ENCODE measurements around the gene FHOD3. TPM values are rescaled to one million over a fixed set of nuclear protein-coding genes. Genes with fewer than 3 reads are reported as not detected.
"Not testable (repeated sequence)": the region's sequence is repeated elsewhere in the genome, so short reads cannot be mapped to it uniquely, and the experiment has no call there.

The FHOD3 gene
- polyA plus RNA-seq, 5 donors, result 1.5 to 2.5 (median 2.1) TPM

DNA sequence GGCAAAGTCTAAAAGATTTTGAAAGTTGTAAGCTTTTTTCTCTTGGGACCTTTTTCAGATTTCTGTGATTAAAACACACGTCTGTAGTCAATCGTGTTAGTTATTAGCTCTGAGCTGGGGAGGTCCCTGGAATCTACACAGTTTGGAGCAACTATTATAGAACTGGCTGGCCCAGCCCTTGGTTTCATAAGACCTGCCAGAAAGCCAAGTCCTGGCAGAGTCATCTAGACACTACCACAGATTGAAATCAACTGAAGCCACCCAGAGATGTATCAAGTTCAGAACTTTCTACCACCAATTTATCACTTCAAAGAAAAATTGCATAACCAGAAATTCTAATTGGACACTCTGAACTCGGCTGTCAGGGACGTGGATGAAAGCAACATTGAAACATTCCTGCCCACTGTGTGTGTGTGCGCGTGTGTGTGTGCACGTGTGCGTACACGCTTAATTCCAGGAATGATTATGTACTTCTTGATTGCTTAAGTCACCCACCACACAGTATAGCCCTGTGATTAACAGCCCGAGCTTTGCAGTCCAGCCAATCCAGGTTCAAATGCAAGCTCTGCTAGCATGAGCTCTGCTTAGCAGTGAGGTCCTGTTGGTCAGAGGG, 405.0 kb downstream of the FHOD3 start:
- no peak for DNase-seq

DNA sequence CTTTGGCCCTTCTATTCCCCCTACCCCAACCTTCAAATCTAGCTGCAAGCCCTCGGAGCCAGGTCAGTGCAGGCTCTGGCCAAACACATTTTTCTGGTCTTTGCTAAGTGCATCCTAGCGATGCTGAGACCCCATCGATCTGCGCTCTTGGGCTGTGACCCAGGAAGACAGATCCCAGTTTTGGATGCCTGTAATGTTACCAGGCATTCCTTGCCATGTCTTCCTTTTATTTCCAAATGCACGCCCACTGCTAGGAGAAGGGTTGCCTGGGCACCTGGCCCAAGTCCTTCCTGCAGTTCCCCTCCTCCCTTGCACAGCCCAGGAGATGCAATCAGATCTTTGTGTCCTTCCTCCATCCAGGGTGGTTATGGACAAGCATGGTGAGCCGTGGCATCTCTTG, 406.6 kb downstream of the FHOD3 start:
- DNase-seq, result no peak

DNA sequence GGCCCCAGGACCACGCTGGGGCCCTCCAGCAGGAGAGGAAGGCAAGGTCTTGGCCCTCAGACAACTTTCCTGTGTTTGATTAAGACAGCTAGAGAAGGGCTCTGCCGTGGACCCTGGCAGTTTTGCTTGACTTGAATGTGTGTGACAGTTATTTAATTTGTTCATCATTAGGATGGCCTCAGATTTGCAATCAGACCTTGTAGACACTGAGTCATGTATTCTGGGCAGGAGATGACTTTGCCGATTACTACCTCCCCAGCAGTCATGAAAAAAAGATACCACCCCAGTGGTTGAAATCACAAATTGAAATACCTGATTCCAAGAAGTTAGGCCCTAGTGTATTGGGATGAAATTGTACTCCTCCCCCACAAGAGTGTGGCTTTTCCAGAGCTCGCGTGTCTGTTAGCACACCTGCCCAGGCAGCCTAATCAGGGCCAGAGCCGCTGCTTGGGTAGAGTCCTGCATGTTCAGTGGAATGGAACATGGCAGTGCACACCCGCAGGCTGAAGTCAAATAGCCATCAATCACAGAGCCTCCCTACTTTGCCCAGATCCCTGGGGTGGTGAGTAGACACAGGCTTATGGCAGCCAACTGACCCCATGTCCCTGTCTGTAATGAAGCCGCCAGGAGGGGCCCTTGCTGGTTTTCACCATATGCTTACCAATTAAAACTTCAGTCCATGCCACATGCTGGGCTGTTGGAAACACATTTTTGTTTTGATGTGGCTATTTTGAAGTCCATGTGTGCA, 408.8 kb downstream of the FHOD3 start:
- DNase-seq, result no peak

DNA sequence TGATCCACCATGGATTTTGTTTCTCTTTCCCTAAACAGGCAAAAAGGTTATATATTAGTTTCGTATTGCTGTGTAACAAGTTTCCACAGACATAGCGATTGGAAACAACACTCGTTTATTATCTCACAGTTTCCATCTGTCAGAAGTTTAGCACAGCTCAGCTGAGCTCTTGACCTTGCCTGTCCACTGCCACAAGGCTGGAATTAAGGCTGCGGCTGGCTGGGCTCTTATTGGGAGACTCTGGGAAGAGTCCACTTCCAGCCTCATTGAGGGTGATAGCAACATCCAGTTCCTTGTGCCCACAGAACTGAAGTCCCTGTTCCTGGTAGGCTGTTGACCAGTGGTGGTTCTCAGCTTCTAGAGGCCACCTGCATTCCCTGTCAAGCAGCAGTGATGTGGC, 410.9 kb downstream of the FHOD3 start:
- DNase-seq, result no peak

DNA sequence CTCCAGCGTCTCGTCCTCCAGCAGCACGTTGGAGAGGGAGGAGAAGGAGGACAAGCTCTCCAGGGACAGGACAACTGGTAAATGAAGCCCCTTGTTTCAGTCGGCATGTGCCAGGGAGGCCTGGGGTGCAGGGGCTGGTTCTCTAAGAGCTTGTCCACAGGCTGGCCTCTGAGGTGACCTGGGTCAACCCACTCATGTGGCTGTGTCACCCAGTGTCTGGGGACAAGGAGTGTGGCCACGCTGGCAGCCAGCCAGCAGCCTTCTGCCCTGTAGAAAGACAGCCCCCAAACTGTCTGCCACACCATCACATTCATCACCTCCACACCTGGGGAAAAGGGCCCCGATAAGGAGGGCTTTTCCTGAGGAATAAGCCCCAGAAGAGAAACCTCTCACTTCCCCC, 411.8 kb downstream of the FHOD3 start:
- DNase-seq, result no peak

DNA sequence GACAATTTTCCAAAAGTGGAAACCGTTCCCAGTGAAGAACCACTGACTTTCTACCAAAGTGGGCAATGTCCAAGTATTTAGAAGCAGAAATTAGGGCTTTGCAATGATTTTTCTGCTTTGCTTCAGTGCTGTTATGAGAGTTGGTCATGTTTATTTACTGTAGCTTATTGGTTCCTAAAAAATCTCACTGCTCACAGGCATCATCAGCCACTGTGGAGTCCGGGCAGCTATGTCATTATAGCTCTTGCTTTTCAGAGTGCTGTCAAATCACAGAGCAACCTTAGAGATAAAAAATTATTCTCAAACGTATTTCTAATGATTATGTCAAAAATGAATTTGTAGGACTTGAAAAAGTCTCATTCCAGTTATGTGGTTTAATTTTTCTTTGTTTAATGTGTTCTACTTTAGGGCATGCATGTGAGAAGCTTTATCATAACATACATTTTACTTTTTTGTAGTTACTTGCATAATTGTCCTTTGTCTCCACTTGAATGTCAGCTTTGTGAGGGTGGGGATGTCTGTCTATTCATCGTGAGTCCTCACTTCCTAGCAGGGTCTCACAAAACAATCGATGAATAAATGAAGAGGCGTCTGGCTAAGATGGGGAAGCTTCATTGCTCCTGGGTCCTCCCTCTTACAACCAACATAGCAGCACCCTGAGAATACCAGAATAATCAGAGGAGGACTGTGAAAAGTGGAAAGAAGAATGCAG, 413.7 kb downstream of the FHOD3 start:
- no peak for DNase-seq

DNA sequence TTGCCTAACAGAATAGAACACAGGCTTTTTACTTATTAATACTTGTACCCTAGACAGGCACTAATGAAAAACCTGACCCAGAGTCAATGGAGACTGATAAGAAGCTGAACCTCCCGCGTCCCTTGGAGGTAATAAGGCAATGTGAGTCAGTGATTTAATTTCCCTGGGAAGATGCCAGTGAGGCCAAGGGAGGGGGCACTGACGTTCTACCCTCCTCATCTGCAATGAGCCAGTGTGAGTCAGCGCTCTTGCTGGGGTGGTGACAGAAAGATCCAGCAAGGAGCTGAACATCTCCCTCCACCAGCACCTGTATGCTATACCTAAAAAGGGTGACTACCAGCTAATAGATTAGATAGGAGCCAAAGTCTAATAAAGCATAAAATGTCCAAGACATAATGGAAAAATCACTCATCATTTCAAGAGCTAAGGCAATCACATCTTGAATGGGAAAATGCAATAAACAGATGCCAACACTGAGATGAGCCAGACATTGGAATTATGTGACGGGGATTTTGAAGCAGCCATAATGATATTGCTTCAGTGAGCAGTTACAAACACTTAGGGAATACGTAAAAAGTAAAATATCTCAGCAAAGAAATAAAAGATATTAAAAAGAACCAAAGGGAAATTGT, 414.4 kb downstream of the FHOD3 start:
- DNase-seq, result no peak

DNA sequence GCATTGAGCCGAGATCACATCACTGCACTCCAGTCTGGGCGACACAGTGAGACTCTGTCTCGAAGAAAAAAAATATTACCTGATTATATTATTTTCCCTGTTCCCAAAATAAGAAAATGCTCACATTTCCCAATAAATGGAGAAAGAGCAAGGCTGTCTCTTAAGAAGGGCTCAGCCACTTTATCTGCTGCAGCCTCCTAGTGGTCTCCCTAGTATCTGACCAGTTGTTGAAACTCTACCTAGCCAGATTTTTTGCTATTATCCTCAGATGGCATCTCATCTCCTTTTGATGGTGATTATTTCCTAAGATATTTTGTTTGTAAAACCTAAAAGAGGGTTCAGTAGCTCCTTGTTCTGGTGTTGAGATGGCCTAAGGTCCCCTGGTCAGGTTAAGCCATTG, 417.0 kb downstream of the FHOD3 start:
- no peak for DNase-seq

DNA sequence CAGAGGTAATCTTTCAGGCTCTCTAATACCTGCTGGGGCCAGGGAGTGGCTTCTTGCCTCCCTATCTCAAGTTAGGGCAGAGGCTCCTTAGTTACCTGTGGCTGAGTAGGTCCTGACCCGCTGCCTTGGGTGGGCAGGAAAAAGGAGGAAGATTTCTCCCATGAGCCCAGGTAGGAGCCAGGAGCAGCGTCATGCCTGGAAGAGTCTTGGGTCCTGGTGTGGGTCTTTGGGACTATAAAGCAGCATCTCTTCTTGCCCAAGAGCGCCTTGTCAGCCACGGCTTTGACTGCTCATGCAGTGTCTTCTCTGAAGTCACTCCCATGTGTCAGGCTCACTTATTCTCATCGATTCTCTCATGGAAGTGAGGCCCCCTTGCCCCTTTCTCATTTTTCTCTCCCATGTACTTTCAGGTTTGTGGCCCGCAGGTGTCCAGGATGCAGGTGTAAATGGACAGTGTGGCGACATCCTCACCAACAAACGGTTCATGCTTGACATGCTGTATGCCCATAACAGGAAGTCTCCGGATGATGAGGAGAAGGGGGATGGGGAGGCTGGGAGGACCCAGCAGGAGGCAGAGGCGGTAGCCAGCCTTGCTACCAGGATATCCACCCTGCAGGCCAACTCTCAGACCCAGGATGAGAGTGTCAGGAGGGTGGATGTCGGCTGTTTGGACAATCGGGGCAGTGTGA, 420.1 kb downstream of the FHOD3 start:
- DNase-seq, result no peak

DNA sequence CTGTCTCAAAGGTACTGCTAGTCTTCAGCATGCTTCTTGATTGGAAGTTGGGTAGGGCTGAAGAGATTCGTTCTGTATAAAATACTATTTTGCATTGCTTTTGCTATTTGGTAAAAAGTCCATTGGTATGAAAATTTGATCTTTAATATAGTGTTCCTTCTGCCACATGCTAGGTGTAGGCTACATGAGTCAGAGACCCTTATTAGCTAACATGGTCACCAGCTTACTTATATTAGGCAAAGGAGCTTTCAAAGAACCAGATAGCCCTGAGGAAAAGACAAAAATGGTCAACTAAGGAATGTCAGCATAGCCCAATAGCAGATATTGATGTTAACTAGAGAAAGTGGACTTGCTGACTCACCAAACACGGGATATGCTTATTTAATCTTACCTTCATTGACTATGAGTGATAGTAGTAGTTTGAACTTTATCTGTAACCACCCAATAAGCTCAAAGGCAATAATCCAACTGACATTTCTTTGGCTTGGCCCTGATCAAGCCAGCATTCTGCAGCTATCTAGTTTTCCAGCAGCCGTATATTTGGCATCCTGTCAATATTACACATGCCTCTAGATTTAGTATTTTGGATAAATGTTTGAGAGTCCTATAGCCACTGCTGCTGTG, 421.3 kb downstream of the FHOD3 start:
- no peak for DNase-seq

DNA sequence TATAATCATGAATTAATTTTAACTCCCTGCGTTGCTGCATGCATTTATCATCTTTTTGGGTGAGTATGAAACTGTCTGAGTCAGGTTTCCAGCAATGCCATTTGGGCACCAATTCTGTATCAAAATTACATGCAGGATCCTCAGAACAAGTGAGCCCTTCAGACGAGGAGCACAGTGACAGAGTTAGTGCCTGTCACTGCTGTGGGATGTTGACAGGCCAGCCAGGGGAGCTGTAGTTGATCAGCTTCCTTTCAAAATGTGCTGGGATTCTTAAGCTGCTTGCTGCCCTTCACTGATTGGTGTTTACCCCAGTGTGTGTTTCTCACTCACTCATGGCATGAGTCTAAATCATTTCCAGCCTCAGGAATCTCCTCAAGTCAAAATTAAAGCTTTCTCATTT, 422.1 kb downstream of the FHOD3 start:
- DNase-seq, result no peak

DNA sequence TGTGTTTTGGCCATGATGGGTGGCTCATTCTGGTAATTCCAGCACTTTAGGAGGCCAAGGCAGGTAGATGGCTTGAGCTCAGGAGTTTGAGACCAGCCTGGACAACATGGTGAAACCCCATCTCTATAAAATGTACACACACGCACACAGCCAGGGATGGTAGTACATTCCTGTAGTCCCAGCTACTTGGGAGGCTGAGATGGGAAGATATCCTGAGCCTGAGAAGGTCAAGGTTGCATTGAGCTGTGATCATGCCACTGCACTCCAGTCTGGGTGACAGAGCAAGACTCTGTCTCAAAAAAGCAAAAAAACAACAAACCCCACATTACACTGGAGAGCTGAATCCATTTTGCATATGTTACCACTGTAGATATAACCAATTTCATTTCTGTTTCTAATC, 423.8 kb downstream of the FHOD3 start:
- DNase-seq, result not testable (repeated sequence)

DNA sequence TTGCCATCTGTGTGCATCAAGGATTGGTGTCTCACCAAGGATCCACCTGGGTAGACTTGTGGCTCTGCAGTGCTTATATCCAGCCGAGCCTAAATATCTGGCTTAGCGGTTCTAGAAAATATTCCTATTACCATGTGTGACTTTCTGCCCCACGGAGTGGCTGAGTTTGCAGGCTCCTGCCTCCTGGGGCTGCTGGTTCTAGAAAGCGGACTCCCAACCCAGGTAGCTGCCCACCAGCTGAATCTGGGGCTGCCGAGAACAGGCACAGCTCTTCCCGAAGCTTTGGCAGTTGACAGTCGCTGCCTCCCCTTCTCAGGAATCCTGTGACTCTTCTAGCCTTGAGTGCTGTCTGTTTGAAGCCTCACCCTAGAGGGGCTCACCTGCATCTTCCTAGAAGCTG, 426.7 kb downstream of the FHOD3 start:
- DNase-seq, result no peak

DNA sequence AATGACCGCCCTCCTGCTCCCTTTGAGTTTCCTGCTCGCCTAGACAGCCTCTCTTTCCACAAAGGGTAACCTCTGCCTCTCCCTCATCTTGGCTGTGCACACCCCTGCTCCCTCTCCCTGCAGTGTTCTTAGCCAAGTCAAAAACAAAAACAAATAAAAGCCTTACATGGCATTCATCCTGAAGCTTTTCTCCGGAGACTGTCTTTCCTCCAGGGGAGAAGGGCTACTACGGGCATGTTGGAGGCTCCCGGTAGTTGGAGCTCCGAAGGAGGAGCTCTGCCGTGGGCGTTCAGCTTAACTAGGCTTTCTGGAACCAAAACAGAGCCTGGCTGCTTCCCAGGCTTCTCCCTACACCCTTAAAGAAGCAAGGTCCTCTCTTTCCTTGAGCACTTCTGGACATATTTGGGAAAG, 427.1 kb downstream of the FHOD3 start:
- no peak for DNase-seq

DNA sequence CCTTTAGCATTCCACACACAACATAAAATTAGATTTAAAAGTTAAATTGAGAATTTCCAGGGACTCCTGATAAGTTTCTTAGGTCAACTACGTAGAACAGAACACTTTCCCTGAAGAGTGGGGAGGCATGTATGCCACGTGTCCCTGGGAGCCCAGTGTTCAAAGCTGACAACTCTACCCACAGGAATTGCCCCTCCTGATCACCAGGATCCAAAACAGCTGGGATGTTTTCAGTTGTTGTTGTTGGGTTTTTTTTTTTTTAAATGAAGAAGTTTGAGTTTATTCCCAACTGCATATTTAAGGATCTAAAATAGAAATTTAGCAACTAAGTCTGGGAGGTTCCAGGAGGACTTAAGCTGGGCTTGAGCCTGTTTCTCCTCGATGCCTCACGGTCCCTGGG, 430.8 kb downstream of the FHOD3 start:
- DNase-seq, result no peak

DNA sequence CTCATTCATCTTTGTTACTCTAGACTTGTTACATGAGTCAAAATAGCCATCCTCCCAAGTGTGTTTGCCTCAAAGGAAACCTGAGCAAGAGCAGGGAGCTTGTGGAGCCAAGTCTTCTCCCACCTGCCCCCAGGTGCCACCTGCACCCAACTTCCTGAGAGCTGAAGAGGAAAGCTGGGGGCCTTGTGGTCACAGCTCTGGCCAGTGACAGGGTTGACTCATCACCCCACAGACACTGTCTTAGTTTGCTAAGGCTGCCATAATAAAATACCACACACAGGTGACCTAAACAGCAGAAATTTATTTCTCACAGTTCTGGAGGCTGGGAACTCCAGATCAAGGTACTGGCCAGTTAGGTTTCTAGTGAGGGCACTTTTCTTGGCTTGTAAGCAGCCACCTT, 431.7 kb downstream of the FHOD3 start:
- DNase-seq, result no peak

DNA sequence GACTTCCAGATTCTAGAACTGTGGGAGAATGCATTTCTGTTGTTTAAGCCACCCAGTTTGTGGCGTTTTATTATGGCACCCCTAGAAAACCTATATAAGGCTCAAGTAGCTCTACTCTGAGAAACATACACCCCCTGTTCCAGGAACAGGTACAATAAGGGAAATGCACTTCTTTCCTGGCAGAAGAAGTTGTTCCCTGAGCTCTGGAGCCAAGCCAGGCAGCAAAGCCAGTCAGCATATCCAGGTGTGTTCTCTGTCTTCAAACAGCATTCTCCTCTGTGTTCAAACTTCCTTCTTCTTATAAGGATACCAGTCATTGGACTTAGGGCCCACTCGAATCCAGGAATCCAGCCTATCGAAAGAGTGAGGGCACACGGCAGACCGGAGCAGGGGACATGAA, 434.8 kb downstream of the FHOD3 start:
- DNase-seq, result no peak

DNA sequence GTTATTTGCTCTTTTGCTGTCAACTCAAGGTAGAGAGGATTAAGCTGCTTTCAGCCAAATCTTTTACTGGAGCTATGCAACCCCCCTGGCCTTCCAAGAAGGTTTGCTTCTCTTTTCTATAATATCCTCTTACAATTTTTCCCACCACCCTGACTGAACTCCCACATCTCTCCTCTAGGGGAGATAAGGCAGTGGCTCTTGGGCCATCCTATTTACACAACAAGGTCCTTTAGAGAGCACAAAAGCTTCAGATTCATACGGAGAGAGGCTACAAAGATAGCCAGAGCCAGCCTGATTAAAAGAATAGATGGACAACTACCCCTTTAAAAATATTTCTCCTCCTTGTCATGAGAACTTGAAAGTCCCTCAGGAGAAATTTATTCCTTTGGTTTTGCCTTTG, 435.6 kb downstream of the FHOD3 start:
- DNase-seq, result no peak

DNA sequence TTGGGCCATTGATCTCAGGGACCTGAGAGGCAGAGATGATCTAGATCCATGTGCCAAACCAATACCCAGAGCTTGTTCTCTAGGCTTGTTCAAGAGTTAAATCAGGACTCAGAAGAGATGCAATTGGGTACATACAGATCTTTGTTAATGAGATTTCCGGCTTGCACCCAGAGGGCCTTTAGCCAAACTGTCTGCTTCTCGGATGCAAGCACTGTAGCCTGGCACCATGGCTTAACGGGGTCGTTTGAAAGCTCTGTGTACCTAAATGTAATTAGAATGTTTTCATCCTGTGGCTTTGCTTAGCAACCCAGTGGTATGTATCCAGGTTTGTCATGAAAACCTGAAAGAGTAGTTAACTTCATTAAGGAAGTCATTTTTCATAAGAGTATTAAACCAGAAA, 437.1 kb downstream of the FHOD3 start:
- no peak for DNase-seq

DNA sequence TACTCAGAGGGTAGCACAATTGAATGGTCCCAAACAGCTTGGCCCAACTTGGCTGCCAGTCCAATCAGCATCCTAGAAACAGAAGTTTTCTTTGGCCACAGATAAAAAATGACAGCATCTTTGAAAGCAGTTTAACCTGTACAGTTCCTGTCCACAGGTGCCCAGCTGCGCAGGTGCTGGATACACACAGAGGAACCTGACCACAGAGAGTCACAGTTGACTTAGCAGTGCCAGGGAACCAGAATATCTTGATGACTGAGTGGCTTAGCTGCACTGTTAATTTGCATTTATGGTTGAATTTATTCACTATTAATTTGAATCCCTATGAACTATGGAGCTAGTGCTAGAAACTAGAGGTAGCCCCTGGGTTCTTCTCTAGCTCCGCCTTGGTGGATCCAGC, 437.6 kb downstream of the FHOD3 start:
- no peak for DNase-seq

DNA sequence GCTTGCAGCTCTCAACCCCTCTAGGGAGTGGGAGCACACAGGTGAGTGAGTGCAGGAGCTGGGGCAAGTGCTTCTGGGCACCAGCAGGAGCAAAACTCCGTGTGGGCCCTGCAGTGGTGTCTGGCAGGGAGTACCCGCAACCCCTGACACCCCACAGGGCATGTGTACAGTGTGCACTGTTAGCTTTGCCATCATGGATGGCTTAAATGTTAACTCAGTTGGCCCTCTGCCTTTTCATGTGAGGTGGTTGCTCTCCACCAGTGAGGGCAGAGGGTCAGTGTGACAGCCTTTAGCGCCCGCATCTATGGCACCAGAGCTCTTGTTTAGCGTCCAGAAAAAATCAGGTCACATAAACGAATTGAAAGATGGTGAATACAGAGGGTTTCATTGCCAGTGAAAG, 438.6 kb downstream of the FHOD3 start:
- DNase-seq, result no peak

DNA sequence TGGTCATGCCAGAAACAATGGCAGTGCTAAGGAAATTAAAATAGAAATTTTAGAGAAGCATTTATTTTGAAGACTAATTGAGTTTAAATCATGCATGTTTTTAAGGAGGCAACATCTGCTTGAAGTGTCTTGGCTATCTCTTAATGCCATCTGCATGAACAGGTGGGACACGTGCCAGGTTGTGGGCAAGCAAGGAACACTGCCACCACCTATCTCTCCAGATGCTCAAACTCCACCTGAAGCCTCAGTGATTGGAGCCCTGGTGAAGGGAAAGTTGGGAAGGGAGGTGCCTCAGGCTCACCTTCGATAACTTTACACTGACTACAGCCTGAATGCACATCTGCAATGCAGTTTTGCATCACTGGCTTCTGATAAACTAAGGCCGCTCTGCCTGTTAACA, 439.8 kb downstream of the FHOD3 start:
- DNase-seq, result no peak
